ENCODE measurements around the gene CIT. TPM values are rescaled to one million over a fixed set of nuclear protein-coding genes. Genes with fewer than 3 reads are reported as not detected.

The CIT gene
- total RNA-seq, 6 experiments from 2014 or later: 1.8 to 12.8 (median 3.3) TPM

- DNase-seq (peak; percentile 97 to 98 (median 98)), ATAC-seq (peak; percentile 95 to 99 (median 96))
- intact Hi-C loops (cut with DNase I): loop anchor here (10.0 kb wide), 1 partner anchor 117 kb away; no protein-coding TSS in a partner anchor
- H3K27me3 ChIP-seq: no peaks in the 10 kb centered on the region
- peaks cover 0 to 13% (median 2%) of the 10 kb centered on the region in 4 donors for H3K36me3 ChIP-seq
- peaks cover 0 to 41% (median 5%) of the 10 kb centered on the region in 4 donors for H3K4me1 ChIP-seq
- TF ChIP-seq CTCF (IDR thresholded peaks at IDR 0.05): peak; percentile 89 to 99 (median 98)
- peak; percentile 69 for TF ChIP-seq POLR2A (IDR thresholded peaks at IDR 0.05)
- 0% methylated on average over 2 of the region's 69 CpGs for WGBS (ENCODE audit: insufficient coverage, low coverage, low lambda C conversion rate, missing lambda C conversion rate)
- peak within 1 kb of the TSS; percentile 67 to 87 (median 83) for H3K27ac ChIP-seq
- H3K4me3 ChIP-seq: peak within 1 kb of the TSS; percentile 63 to 98 (median 97)
- H3K9me3 ChIP-seq: no peaks in the 10 kb centered on the region
Observed at GRCh38 chr12:119667577-119668323, 209.4 kb downstream of the CIT start, which contains the start of gene PRKAB1. Gene PRKAB1 (plus strand): TSS chr12:119668133. CDS start chr12:119668245, 112 bp downstream.

GRCh38 chr12:119666900-119667576, 210.1 kb downstream of the CIT start:
- TF ChIP-seq CTCF (IDR thresholded peaks at IDR 0.05): no peak
- TF ChIP-seq POLR2A (IDR thresholded peaks at IDR 0.05): no peak
- no peaks in the 10 kb centered on the region for H3K9me3 ChIP-seq
- intact Hi-C loops (cut with DNase I): loop anchor here (10.0 kb wide), 1 partner anchor 118 kb away; no protein-coding TSS in a partner anchor
- ATAC-seq (no peak), DNase-seq (no peak)
- H3K4me3 ChIP-seq: peak overlapping the region; percentile 63 to 98 (median 97)
- no peaks in the 10 kb centered on the region for H3K27me3 ChIP-seq
- WGBS (ENCODE audit: insufficient coverage, low coverage, low lambda C conversion rate, missing lambda C conversion rate): 14% methylated on average over 9 of the region's 9 CpGs
- H3K4me1 ChIP-seq: peaks cover 0 to 41% (median 5%) of the 10 kb centered on the region in 4 donors
- H3K36me3 ChIP-seq: peaks cover 0 to 6% (median 1%) of the 10 kb centered on the region in 4 donors
- no peak overlapping the region for H3K27ac ChIP-seq

GRCh38 chr12:119666226-119666795, 210.8 kb downstream of the CIT start:
- intact Hi-C loops (cut with DNase I): loop anchor here (10.0 kb wide), 1 partner anchor 118 kb away; no protein-coding TSS in a partner anchor
- no peak for DNase-seq
- H3K4me1 ChIP-seq: peaks cover 0 to 41% (median 5%) of the 10 kb centered on the region in 4 donors
- WGBS (ENCODE audit: insufficient coverage, low coverage, low lambda C conversion rate, missing lambda C conversion rate): 41% methylated on average over 2 of the region's 2 CpGs
- no peaks in the 10 kb centered on the region for H3K27me3 ChIP-seq
- TF ChIP-seq CTCF (IDR thresholded peaks at IDR 0.05) (no peak), POLR2A (IDR thresholded peaks at IDR 0.05) (no peak)
- no peaks in the 10 kb centered on the region for H3K9me3 ChIP-seq
- no peak for ATAC-seq
- no peak overlapping the region for H3K27ac ChIP-seq
- H3K4me3 ChIP-seq: no peak overlapping the region
- H3K36me3 ChIP-seq: no peaks in the 10 kb centered on the region

GRCh38 chr12:119665164-119665929, 211.8 kb downstream of the CIT start:
- no peak overlapping the region for H3K4me3 ChIP-seq
- intact Hi-C loops (cut with DNase I): loop anchor here (10.0 kb wide), 1 partner anchor 119 kb away; no protein-coding TSS in a partner anchor
- no peak for TF ChIP-seq CTCF (IDR thresholded peaks at IDR 0.05)
- TF ChIP-seq POLR2A (IDR thresholded peaks at IDR 0.05): no peak

More at GRCh38 chr12:119665164-119665929, 211.8 kb downstream of the CIT start:
- H3K36me3 ChIP-seq: no peaks in the 10 kb centered on the region
- H3K27me3 ChIP-seq: no peaks in the 10 kb centered on the region
- WGBS (ENCODE audit: insufficient coverage, low coverage, low lambda C conversion rate, missing lambda C conversion rate): 70% methylated on average over 3 of the region's 4 CpGs
- peaks cover 0 to 33% (median 4%) of the 10 kb centered on the region in 4 donors for H3K4me1 ChIP-seq
- peak overlapping the region in 2 of 3 donors; percentile 12 to 49 for H3K27ac ChIP-seq
- H3K9me3 ChIP-seq: no peaks in the 10 kb centered on the region
- no peak for ATAC-seq
- DNase-seq: no peak
